ENCODE measurements around the gene ZMIZ1.

Gene ZMIZ1

GRCh38 chr10:79162861-79163665 is 94.3 kb downstream of the ZMIZ1 start:
- no peaks in the 10 kb centered on the region for H3K9me3 ChIP-seq (ENCODE audit: severe bottlenecking)
- peak; percentile 48 for DNase-seq
- TF ChIP-seq CTCF (IDR thresholded peaks at IDR 0.05; ENCODE audit: low read depth, low read length): no peak
- H3K4me3 ChIP-seq (ENCODE audit: low read depth, low read length): no peak overlapping the region
- H3K36me3 ChIP-seq: peaks cover 3% of the 10 kb centered on the region; the same call in 1 of the 2 replicates
- no peak overlapping the region for H3K27ac ChIP-seq
- H3K27me3 ChIP-seq (ENCODE audit: insufficient read depth, low read depth, severe bottlenecking): no peaks in the 10 kb centered on the region

- Histone ChIP-seq H3K4me3 (ENCODE audit: low read depth, low read length) (no peak overlapping the region), H3K27ac (no peak overlapping the region), H3K9me3 (ENCODE audit: severe bottlenecking) (no peaks in the 10 kb centered on the region), H3K27me3 (ENCODE audit: insufficient read depth, low read depth, severe bottlenecking) (no peaks in the 10 kb centered on the region), H3K36me3 (peaks cover 3% of the 10 kb centered on the region; the same call in 1 of the 2 replicates)
- DNase-seq: no peak
- TF ChIP-seq CTCF (IDR thresholded peaks at IDR 0.05; ENCODE audit: low read depth, low read length): no peak
These were observed 94.9 kb downstream of the ZMIZ1 start for GRCh38 chr10:79163666-79163975.

- H3K9me3 ChIP-seq (ENCODE audit: severe bottlenecking): no peaks in the 10 kb centered on the region
- DNase-seq: no peak
- peaks cover 3% of the 10 kb centered on the region; the same call in 1 of the 2 replicates for H3K36me3 ChIP-seq
- H3K27me3 ChIP-seq (ENCODE audit: insufficient read depth, low read depth, severe bottlenecking): no peaks in the 10 kb centered on the region
- no peak overlapping the region for H3K27ac ChIP-seq
- TF ChIP-seq CTCF (IDR thresholded peaks at IDR 0.05; ENCODE audit: low read depth, low read length): no peak
- H3K4me3 ChIP-seq (ENCODE audit: low read depth, low read length): no peak overlapping the region
These were observed 95.3 kb downstream of the ZMIZ1 start for GRCh38 chr10:79164075-79164474.

- peaks cover 3% of the 10 kb centered on the region; the same call in 1 of the 2 replicates for H3K36me3 ChIP-seq
These were observed 96.5 kb downstream of the ZMIZ1 start for GRCh38 chr10:79165070-79165778.

GRCh38 chr10:79166312-79166721 is 97.6 kb downstream of the ZMIZ1 start:
- TF ChIP-seq CTCF (IDR thresholded peaks at IDR 0.05; ENCODE audit: low read depth, low read length): no peak
- Histone ChIP-seq H3K27me3 (ENCODE audit: insufficient read depth, low read depth, severe bottlenecking) (no peaks in the 10 kb centered on the region), H3K27ac (no peak overlapping the region), H3K36me3 (peaks cover 3% of the 10 kb centered on the region; the same call in 1 of the 2 replicates), H3K4me3 (ENCODE audit: low read depth, low read length) (no peak overlapping the region), H3K9me3 (ENCODE audit: severe bottlenecking) (no peaks in the 10 kb centered on the region)
- no peak for DNase-seq

More at GRCh38 chr10:79165070-79165778, 96.5 kb downstream of the ZMIZ1 start:
- Histone ChIP-seq H3K4me3 (ENCODE audit: low read depth, low read length) (no peak overlapping the region), H3K27ac (no peak overlapping the region), H3K9me3 (ENCODE audit: severe bottlenecking) (no peaks in the 10 kb centered on the region), H3K27me3 (ENCODE audit: insufficient read depth, low read depth, severe bottlenecking) (no peaks in the 10 kb centered on the region)
- TF ChIP-seq CTCF (IDR thresholded peaks at IDR 0.05; ENCODE audit: low read depth, low read length): no peak
- DNase-seq: no peak

Measured in WERI-Rb-1 (cell line).